Islet precursor cell (in vitro differentiated cells): ENCODE data around the gene MAP1B.

Experiments used
- DNase-seq: peaks from one replicate; pipeline ENCODE4 v3.0.0-alpha.2; 2018

MAP1B gene

DNA sequence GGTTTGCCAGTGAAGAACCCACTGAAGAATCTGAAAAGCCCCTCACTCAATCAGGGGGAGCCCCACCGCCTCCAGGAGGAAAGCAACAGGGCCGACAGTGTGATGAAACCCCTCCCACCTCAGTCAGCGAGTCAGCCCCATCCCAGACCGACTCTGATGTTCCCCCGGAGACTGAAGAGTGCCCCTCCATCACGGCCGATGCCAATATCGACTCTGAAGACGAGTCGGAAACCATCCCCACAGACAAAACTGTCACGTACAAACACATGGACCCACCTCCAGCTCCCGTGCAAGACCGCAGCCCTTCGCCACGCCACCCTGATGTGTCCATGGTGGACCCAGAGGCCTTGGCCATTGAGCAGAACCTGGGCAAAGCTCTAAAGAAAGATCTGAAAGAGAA lies 92.4 kb downstream of the MAP1B start:
- no peak for DNase-seq

DNA sequence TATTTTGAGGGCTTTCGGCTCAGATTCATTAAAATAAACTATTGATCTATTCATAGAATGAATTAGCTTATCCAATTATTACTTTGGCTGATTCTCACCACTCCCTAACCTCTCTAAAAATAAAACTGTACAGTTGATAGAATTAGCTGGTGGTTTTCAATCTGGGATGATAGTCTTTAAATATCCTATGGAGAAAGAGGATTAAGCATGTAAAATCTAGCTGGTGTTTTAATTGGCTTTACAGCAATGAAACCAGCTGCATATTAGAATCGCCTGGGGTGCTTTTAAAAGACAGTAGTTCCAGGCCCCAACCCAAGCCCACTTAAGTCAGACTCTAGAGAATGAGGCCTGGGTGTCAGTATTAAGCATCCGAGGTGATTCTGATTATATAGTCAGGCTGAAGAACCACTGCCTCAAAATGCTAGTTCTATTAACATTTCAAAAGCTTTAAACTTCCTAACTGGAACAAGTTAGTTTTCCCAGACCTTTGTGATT lies 95.1 kb downstream of the MAP1B start:
- no peak for DNase-seq

- peak; percentile 68 for DNase-seq
Measured at GRCh38 chr5:72203251-72203845, 96.1 kb downstream of the MAP1B start.

- no peak for DNase-seq
Measured at GRCh38 chr5:72204946-72205345, 97.7 kb downstream of the MAP1B start.

DNA sequence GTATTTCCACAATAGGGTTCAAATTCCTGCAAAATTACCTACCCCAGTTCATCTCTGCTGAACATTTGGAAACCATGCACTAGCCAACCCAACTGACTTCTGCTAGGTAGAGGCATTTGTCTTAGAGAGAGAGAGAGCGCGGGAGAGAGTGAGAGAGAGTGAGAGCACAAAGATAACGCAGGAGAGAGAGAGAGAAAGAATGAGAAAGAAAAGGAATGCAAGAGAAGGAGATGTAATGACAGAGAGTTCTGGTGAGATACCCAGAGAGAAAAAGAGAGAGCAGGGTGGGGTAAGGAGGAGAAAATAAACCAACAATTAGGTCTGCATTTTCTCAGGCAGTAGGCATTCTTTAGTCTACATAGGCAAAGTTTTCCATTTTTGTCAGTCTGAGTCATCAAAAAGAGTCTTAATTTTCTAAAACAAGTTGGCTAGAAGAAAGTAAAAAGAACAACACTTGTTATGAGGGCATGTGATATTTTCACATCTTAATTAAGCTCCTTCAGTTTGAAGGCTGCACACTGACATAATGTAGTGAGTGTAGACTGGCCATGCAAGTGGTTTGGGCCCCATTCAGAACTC lies 98.2 kb downstream of the MAP1B start:
- DNase-seq = no peak

- no peak for DNase-seq
Measured at GRCh38 chr5:72206160-72206559, 98.9 kb downstream of the MAP1B start.

GRCh38 chr5:72206994-72207393 lies 99.7 kb downstream of the MAP1B start:
- DNase-seq = no peak

GRCh38 chr5:72208324-72208926 lies 101.2 kb downstream of the MAP1B start:
- DNase-seq = no peak

DNA sequence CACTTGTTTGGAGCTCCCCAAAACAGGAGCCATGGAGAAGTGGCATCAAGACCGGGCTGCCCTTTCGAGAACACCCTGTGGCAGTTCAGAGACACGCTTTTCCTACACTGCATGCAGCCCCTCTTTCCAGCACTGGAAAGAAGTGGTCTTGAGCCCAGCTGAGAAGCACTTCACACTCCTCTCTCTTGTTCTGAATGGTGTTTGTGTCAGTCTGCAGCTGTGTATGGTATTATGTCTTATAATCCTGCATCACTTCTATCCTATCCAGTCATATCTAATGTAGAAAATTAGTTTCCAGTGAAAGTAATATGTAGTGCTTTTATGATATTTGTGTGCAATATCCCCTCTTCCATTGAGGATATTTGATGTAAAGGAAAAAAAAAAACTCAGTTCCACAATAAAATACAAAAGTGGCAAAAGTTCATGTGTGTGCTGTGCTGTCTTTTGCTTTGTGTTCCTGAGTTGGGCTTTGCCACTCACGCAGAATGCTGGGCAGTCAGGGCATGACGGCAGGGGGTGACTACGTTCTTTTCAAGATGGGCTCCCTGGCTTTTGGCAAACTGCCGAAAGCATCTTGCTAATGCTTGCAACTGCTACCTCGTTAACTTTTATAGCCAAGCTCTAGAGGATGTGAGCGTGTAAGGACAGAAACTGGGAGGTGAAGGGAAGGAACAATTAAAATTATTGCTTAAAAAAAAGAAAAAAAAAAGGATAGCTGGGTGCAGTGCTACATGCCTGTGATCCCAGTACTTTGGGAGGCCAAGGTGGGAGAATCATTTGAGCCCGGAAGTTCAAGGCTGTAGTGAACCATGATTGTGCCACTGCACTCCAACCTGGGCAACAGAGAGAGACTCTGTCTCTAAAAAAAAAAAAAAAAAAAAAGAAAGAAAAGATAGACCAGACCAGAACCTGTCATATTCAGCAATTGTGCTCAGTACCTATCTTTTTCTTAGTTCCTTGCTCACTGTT lies 102.2 kb downstream of the MAP1B start:
- DNase-seq = no peak

GRCh38 chr5:72210888-72211678 lies 103.8 kb downstream of the MAP1B start:
- DNase-seq = no peak

- no peak for DNase-seq
Measured at GRCh38 chr5:72212171-72212570, 104.9 kb downstream of the MAP1B start.

DNA sequence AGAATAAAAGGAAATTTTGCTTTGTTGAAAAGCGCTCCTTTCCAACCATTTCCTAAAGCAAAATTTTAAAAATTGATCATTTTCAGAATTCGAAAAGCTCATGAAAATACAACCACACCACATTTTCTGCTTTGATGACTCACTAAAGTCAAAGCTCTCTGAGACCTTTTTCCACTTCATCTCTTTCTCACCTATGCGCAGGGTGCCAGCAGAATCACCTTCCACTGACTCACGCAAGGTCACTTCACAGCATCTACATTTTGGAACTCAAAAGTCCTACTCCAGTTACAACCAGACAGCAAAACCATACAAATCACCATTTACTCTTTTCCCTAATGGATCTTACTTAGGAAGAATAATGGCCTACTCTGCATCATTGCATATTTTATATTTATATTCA lies 106.2 kb downstream of the MAP1B start:
- DNase-seq = no peak

- no peak for DNase-seq
Measured at GRCh38 chr5:72214168-72214567, 106.9 kb downstream of the MAP1B start.

GRCh38 chr5:72216756-72217155 lies 109.5 kb downstream of the MAP1B start:
- DNase-seq = no peak

DNA sequence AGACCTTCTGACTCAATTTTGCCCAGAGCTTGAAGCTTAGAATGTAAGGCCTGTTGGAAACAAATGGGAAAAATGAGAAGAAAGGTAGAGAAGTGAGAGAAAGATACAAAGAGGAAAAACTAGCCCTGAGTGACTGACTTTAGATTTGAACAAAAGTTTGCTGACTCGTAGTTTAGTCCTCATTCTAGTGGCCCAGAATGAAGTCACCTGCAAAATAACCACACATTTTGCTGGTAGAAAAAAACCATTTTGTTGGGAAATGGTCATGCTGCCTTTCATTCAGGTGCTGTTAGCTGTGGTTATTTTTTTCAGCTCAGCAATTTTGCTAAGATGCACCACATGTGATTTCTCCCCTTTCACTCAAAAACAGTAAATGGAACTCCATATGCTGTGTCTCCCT lies 113.8 kb downstream of the MAP1B start:
- no peak for DNase-seq

- no peak for DNase-seq
Measured at GRCh38 chr5:72221541-72221940, 114.3 kb downstream of the MAP1B start.

GRCh38 chr5:72222521-72222920 lies 115.2 kb downstream of the MAP1B start:
- no peak for DNase-seq

GRCh38 chr5:72223371-72223770 lies 116.1 kb downstream of the MAP1B start:
- DNase-seq = no peak

DNA sequence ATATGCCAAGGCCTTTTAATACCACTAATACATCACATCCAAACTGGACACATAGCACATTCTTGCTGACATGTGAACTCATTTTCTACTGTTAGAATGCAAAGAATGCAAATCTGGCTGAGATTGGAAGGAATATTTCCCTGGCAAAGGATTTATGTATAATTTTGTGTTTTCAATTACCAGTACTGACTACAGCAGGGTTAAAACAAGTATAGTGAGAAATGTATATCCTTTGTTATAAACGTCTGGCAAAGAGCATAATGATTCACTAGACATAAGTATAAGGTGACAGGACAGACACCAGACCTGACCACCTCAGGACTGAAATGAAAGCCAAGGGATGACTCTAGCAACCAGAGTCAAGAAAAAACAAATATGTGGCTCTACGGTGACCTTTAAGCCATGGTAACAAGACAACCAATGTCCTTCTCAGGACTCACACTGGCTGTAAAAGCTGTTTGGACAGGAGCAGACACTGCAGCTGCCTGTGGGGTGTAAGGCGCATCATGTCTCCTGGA lies 117.7 kb downstream of the MAP1B start:
- no peak for DNase-seq

DNA sequence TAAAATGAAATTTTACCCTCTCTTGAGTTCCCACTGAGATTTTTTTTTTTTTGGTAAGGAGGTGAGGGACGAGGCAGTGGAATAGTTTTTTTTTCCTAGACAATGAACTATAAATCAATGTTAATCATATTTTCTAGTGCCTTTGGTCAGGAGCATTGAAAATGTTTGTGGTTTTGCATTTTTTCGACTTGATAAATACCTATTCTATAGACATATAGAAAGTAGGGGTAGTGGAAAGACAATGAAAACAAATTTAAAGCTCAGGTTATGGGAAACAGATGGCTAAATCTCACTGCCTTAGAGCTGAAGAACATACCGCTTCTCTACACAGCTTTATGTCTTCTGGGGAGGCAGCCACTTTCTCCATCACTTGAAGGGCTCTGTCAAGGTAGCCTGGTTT lies 118.5 kb downstream of the MAP1B start:
- no peak for DNase-seq

DNA sequence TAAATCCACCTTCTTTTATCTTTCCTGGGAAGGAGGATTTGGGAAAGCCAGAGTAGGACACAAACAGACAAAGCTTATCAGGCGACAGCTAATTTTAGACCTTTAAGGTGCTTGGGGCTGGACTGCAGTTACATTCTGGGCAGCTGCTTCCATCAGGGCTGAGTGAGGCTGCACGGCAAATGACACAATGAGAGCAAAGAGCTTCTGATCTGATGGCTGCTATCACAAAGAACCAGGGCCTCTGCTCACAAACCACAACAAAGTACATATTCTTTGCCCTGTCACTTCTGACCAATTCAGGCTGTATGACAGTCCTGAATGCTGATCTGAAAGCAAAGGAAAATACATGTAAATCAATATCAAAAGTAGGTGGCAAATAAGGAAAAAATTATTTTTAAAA lies 119.7 kb downstream of the MAP1B start:
- no peak for DNase-seq

GRCh38 chr5:72228960-72229359 lies 121.7 kb downstream of the MAP1B start:
- no peak for DNase-seq
